GM13977 (cell line): ENCODE measurements around the gene SHROOM3.

Source experiments
- DNase-seq: peaks from one replicate; pipeline ENCODE4 v3.0.0; 2012; ENCODE audit warnings: low spot score
- in situ Hi-C: fragments of 300-500 bp; cut with MboI; formaldehyde crosslinking; loops from one replicate; pipeline ENCODE4 v1.12.0; 2022; ENCODE audit warnings: low sequenced_read_pairs, low pct_unique_long_range_greater_than_20kb, mixed read lengths, inconsistent platforms; ENCODE audit not compliant: unreplicated experiment
- TF ChIP-seq, protein P1 (sequence below): IDR thresholded peaks from 2 replicates; pipeline ENCODE4 v1.5.1; 2012; ENCODE audit warnings: mild to moderate bottlenecking, control low read depth; ENCODE audit not compliant: insufficient read depth; ENCODE audit errors: extremely low read depth, missing control alignments

SHROOM3 gene

DNA sequence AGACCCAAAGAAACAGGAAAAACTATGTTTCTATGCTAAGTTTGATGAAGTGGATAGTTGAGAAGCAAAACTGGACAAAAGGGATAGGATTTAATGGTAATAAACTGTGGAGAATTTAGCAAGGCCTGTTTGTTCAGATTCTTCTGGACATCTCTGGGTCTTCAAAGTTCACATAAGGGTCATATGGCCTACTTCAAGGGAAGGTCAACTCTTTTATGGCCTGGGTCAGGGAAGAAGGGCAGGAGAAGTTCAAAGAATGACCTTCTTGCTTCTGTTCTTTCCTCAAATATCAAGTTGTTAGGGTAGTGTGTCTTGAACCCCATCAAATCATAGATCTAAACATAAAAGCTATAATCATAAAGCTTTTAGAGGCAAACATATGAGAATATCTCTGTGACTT is 360.2 kb downstream of the SHROOM3 start:
- in situ Hi-C loops: no loop called here
- DNase-seq: no peak
- TF ChIP-seq, protein P1, sequence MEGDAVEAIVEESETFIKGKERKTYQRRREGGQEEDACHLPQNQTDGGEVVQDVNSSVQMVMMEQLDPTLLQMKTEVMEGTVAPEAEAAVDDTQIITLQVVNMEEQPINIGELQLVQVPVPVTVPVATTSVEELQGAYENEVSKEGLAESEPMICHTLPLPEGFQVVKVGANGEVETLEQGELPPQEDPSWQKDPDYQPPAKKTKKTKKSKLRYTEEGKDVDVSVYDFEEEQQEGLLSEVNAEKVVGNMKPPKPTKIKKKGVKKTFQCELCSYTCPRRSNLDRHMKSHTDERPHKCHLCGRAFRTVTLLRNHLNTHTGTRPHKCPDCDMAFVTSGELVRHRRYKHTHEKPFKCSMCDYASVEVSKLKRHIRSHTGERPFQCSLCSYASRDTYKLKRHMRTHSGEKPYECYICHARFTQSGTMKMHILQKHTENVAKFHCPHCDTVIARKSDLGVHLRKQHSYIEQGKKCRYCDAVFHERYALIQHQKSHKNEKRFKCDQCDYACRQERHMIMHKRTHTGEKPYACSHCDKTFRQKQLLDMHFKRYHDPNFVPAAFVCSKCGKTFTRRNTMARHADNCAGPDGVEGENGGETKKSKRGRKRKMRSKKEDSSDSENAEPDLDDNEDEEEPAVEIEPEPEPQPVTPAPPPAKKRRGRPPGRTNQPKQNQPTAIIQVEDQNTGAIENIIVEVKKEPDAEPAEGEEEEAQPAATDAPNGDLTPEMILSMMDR: no peak

DNA sequence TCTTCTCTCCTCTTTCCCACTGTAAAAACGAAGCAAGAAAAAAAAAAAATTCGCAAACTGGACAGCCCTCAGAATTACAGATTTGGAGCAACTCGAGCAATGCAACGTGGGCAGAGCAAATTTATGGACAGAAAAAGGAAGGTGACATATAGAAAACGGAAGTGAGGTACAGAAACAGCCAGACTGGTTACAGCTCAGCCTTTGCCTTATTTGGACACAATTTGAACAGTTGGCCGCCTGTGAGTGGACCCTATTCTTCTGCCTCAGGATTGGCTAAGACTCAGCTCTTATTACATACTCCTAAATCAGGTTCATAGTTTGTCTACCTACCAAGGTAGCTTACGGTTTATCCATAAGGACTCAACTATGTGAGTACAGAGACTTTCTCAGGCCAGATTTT is 364.1 kb downstream of the SHROOM3 start:
- in situ Hi-C loops: no loop called here
- no peak for DNase-seq
- TF ChIP-seq, protein P1: no peak

DNA sequence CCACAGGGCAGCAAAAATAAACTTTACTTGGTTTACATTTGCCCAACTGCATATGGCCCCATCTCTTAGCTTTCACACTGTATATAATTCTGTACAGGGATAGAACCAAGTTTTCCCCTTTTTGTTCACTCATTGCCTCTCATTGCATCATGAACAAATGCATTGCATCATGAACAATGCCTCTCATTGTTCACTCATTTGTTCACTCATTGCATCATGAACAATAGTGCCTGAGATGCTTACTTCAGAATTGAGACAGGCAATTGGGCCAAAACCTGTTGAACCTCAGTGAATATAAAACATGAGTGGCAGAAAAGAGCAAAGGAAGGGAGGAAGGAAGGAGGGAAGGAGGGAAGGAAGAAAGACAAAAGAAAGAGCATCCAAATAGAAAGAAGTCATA is 364.7 kb downstream of the SHROOM3 start:
- in situ Hi-C loops: no loop called here
- TF ChIP-seq, protein P1: no peak
- no peak for DNase-seq

DNA sequence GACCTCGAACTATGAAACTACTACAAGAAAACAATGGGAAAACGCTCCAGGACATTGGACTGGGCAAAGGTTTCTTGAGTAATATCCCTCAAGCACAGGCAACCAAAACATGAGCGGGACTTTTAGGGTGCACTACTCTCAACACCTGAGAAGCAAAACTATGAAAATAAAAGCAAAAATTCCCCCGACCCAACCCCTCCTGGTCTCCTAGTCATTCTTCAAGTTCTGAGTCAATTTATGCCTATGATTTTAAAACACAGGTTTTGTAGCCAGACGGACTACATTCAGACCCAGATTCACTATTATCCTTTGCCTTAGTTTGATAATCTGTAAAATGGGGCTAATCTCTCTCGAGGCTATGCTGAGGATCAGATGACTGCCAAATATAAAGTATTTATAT is 365.9 kb downstream of the SHROOM3 start:
- TF ChIP-seq, protein P1: no peak
- DNase-seq: peak; percentile 69
- in situ Hi-C loops: no loop called here

DNA sequence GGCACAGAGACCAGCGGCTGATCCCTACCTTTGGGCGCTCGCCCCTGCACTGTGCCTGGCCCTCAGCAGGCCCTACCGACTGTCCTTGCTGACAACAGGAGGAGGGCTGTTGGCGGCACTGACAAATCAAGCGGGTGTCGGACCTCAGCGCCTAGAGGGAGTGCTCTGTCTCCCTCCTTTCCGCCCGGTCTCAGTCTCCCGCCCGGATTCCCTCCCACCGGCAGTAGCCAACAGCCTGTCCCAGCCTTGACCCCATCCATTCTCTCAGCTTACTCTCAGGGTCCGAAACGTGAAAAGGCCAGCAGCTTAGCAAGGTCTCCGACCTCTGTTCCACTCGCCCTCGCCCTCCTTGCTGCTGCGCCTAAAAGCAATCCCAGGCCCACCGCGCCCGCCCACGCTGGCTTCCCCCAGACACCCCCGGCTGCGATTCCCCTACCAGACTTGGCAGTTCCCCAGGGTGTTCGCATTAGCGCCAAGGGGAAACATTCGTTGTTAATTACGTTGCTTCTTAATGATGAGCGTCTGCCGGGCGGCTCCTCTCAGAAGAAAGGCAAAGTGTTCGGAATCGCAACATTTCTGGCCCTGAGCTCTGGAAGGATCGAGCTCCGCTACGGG is 366.7 kb downstream of the SHROOM3 start:
- no peak for DNase-seq
- in situ Hi-C loops: no loop called here
- TF ChIP-seq, protein P1: no peak

DNA sequence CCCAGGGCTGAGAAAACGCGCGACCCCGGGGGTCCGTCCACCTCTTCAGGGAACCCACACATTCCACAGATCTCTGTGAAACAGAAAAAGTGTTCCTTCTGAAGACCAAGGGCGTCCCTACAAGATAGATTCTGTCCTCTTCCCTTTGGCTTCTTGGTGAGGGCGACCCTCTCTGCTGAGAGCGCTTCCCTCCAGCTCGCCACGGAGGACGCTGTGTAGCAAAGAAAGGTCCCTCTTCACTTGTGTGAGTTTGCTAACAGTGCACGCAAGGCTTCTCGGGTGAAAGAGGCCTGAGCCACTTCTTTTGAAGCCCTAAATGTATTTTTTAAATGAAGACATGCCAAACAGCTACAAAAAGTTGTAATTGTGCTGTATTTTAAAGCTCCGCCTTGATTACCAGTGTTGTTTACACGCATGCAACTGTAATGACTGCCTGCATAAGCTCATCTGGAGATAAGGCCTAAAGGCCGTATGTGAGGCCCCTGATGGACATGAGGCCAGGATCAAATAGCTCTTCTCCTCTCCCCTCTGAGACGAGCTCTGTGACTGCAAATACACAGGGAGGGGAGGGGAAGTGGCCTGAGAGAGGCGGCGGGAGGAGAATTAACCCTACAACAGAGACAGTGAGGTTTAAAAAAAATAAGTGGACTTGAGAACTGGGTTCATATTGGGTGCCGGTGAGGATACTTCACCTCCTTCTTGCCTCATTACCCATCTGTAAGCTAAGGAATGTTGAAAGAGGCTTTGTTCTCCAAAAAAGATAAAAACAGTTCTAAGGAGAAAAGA is 367.4 kb downstream of the SHROOM3 start:
- DNase-seq: no peak
- in situ Hi-C loops: no loop called here
- TF ChIP-seq, protein P1: no peak
